ENCODE measurements around the gene CAMP. TPM values are rescaled to one million over a fixed set of nuclear protein-coding genes. Genes with fewer than 3 reads are reported as not detected.

The CAMP gene
- total and polyA plus RNA-seq, 2 of the 13 experiments (the other 11 are each of a cell fraction or from before 2014, with no cell fraction given), result not detected

DNA sequence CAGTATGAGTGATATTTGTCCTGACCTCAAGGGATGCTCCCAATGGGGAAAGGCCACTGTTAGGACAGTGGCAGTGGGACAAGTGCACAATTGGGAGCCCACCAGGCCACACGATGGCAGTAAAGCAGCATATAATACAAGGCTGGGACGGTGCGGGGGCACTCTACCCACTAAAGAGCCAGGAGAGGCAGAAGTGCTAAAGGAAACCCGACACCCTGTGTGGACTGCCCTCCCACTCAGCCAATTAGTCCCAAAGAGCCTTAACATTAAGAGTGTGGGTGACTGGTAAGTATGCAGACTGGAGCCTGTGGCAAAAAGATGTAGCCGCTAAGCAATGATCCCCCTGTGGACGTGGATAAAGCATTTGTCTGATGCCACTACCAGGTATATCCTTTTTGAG, 9.4 kb downstream of the CAMP start (continued):
- TF ChIP-seq ZNF616 (CRISPR knock-in tag; IDR thresholded peaks at IDR 0.05; ENCODE audit: low read depth) (no peak), HES4 (CRISPR knock-in tag; IDR thresholded peaks at IDR 0.05; ENCODE audit: borderline replicate concordance) (no peak), KAT7 (CRISPR knock-in tag; IDR thresholded peaks at IDR 0.05; ENCODE audit: borderline replicate concordance) (no peak), ZNF333 (CRISPR knock-in tag; IDR thresholded peaks at IDR 0.05; ENCODE audit: borderline replicate concordance) (no peak), ZSCAN21 (CRISPR knock-in tag; IDR thresholded peaks at IDR 0.05; ENCODE audit: borderline replicate concordance) (no peak; the same call in 1 of the 2 replicates), HOXA9 (CRISPR knock-in tag; IDR thresholded peaks at IDR 0.05; ENCODE audit: borderline replicate concordance) (no peak), ZBTB7A (CRISPR knock-in tag; IDR thresholded peaks at IDR 0.05) (no peak), SOX13 (IDR thresholded peaks at IDR 0.05) (no peak), SOX13 (CRISPR knock-in tag; conservative IDR thresholded peaks at IDR 0.05 in 1 of 2, IDR thresholded peaks at IDR 0.05 in 1 of 2) (peak in 1 of 2 experiments; percentile 31; a peak in 1 of 4 replicates), ETS1 (CRISPR knock-in tag; IDR thresholded peaks at IDR 0.05) (no peak), NFE2 (CRISPR knock-in tag; IDR thresholded peaks at IDR 0.05) (no peak), REST (IDR thresholded peaks at IDR 0.05; ENCODE audit: borderline replicate concordance in 1 of 2, low read depth in 1 of 2, low read length in 2 of 2) (no peak), BRCA1 (CRISPR knock-in tag; IDR thresholded peaks at IDR 0.05) (no peak), PAWR (CRISPR knock-in tag; IDR thresholded peaks at IDR 0.05; ENCODE audit: borderline replicate concordance) (no peak), SCMH1 (CRISPR knock-in tag; IDR thresholded peaks at IDR 0.05; ENCODE audit: borderline replicate concordance) (no peak), NR3C1 (CRISPR knock-in tag; IDR thresholded peaks at IDR 0.05) (no peak), ZNF331 (CRISPR knock-in tag; IDR thresholded peaks at IDR 0.05) (peak; percentile 57; the same call in 1 of the 2 replicates), HOXA3 (CRISPR knock-in tag; IDR thresholded peaks at IDR 0.05) (peak; percentile 64; the same call in 1 of the 2 replicates), ZNF543 (CRISPR knock-in tag; IDR thresholded peaks at IDR 0.05) (no peak)
- TF ChIP-seq, protein P1, sequence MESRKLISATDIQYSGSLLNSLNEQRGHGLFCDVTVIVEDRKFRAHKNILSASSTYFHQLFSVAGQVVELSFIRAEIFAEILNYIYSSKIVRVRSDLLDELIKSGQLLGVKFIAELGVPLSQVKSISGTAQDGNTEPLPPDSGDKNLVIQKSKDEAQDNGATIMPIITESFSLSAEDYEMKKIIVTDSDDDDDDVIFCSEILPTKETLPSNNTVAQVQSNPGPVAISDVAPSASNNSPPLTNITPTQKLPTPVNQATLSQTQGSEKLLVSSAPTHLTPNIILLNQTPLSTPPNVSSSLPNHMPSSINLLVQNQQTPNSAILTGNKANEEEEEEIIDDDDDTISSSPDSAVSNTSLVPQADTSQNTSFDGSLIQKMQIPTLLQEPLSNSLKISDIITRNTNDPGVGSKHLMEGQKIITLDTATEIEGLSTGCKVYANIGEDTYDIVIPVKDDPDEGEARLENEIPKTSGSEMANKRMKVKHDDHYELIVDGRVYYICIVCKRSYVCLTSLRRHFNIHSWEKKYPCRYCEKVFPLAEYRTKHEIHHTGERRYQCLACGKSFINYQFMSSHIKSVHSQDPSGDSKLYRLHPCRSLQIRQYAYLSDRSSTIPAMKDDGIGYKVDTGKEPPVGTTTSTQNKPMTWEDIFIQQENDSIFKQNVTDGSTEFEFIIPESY (CRISPR knock-in tag; IDR thresholded peaks at IDR 0.05), result peak; percentile 24; the same call in 1 of the 2 replicates

Measured in HepG2 (cell line).